Measurements from ENCODE around the gene KRT15. TPM values are rescaled to one million over a fixed set of nuclear protein-coding genes. Genes with fewer than 3 reads are reported as not detected.

Gene KRT15
- total and polyA plus RNA-seq, 2 experiments from 2014 or later: 6.8 to 10.6 TPM

- peak overlapping the region; percentile 78 for H3K4me2 ChIP-seq
- no peaks in the 10 kb centered on the region for H3K36me3 ChIP-seq (replicated peaks; ENCODE audit: insufficient read depth, low read depth)
- no peak overlapping the region for H3K4me3 ChIP-seq
- H2AFZ ChIP-seq: no peak overlapping the region
- H4K20me1 ChIP-seq (ENCODE audit: insufficient read depth, poor library complexity, severe bottlenecking): peaks cover 27% of the 10 kb centered on the region
- H3K9me2 ChIP-seq (replicated peaks; ENCODE audit: insufficient read depth): no peaks in the 10 kb centered on the region
- H3K4me1 ChIP-seq (ENCODE audit: insufficient read depth): peaks cover 48% of the 10 kb centered on the region
- no peaks in the 10 kb centered on the region for H3K27me3 ChIP-seq
- WGBS (ENCODE audit: low lambda C conversion rate, missing lambda C conversion rate): 87% methylated on average over 11 of the region's 11 CpGs
- TF ChIP-seq CTCF (IDR thresholded peaks at IDR 0.05; ENCODE audit: poor library complexity): no peak
- TF ChIP-seq EZH2 (IDR thresholded peaks at IDR 0.05; ENCODE audit: borderline replicate concordance): no peak
- TF ChIP-seq EZH2phosphoT487 (IDR thresholded peaks at IDR 0.05; ENCODE audit: low read depth, severe bottlenecking, unreplicated experiment): no peak
- no peaks in the 10 kb centered on the region for H3K9me3 ChIP-seq (ENCODE audit: low read depth)
- peak overlapping the region; percentile 98 for H3K27ac ChIP-seq
- no peak for DNase-seq (ENCODE audit: low spot score)
- H3K79me2 ChIP-seq: peaks cover 21% of the 10 kb centered on the region
Measured at GRCh38 chr17:41524261-41524660, 5.6 kb upstream of the KRT15 start.

GRCh38 chr17:41523787-41524186, 5.1 kb upstream of the KRT15 start:
- H3K4me3 ChIP-seq: no peak overlapping the region
- H3K79me2 ChIP-seq: peaks cover 21% of the 10 kb centered on the region
- peak overlapping the region; percentile 78 for H3K4me2 ChIP-seq
- H3K9me3 ChIP-seq (ENCODE audit: low read depth): no peaks in the 10 kb centered on the region
- peaks cover 48% of the 10 kb centered on the region for H3K4me1 ChIP-seq (ENCODE audit: insufficient read depth)
- DNase-seq (ENCODE audit: low spot score): no peak
- H4K20me1 ChIP-seq (ENCODE audit: insufficient read depth, poor library complexity, severe bottlenecking): peaks cover 27% of the 10 kb centered on the region
- WGBS (ENCODE audit: low lambda C conversion rate, missing lambda C conversion rate): 88% methylated on average over 18 of the region's 19 CpGs
- H3K27me3 ChIP-seq: no peaks in the 10 kb centered on the region
- no peak for TF ChIP-seq EZH2phosphoT487 (IDR thresholded peaks at IDR 0.05; ENCODE audit: low read depth, severe bottlenecking, unreplicated experiment)
- no peak for TF ChIP-seq CTCF (IDR thresholded peaks at IDR 0.05; ENCODE audit: poor library complexity)
- no peak for TF ChIP-seq EZH2 (IDR thresholded peaks at IDR 0.05; ENCODE audit: borderline replicate concordance)
- H2AFZ ChIP-seq: no peak overlapping the region
- H3K36me3 ChIP-seq (replicated peaks; ENCODE audit: insufficient read depth, low read depth): no peaks in the 10 kb centered on the region
- H3K9me2 ChIP-seq (replicated peaks; ENCODE audit: insufficient read depth): no peaks in the 10 kb centered on the region
- H3K27ac ChIP-seq: peak overlapping the region; percentile 98

GRCh38 chr17:41523225-41523593, 4.5 kb upstream of the KRT15 start:
- peaks cover 27% of the 10 kb centered on the region for H4K20me1 ChIP-seq (ENCODE audit: insufficient read depth, poor library complexity, severe bottlenecking)
- WGBS (ENCODE audit: low lambda C conversion rate, missing lambda C conversion rate): 54% methylated on average over 4 of the region's 4 CpGs
- no peak overlapping the region for H2AFZ ChIP-seq
- no peak for DNase-seq (ENCODE audit: low spot score)
- no peaks in the 10 kb centered on the region for H3K9me3 ChIP-seq (ENCODE audit: low read depth)
- H3K4me2 ChIP-seq: peak overlapping the region; percentile 78
- H3K27me3 ChIP-seq: no peaks in the 10 kb centered on the region
- no peaks in the 10 kb centered on the region for H3K36me3 ChIP-seq (replicated peaks; ENCODE audit: insufficient read depth, low read depth)
- peaks cover 21% of the 10 kb centered on the region for H3K79me2 ChIP-seq
- no peak for TF ChIP-seq CTCF (IDR thresholded peaks at IDR 0.05; ENCODE audit: poor library complexity)
- TF ChIP-seq EZH2 (IDR thresholded peaks at IDR 0.05; ENCODE audit: borderline replicate concordance): no peak
- no peak for TF ChIP-seq EZH2phosphoT487 (IDR thresholded peaks at IDR 0.05; ENCODE audit: low read depth, severe bottlenecking, unreplicated experiment)
- peak overlapping the region; percentile 98 for H3K27ac ChIP-seq
- H3K9me2 ChIP-seq (replicated peaks; ENCODE audit: insufficient read depth): no peaks in the 10 kb centered on the region
- H3K4me3 ChIP-seq: no peak overlapping the region
- H3K4me1 ChIP-seq (ENCODE audit: insufficient read depth): peaks cover 47% of the 10 kb centered on the region
